Testis (tissue), 2 donors: ENCODE results near the gene OR6B1.

ENCODE experiments used
- CTCF ChIP-seq, 3 experiments: fragments of 450-650 bp in 2 of 3; fragments of 200-600 bp in 1 of 3; sonication (generic) in 1 of 3; IDR thresholded peaks; one replicate each; pipeline ENCODE4 v1.5.1; 2016 to 2019; ENCODE audit warnings: antibody characterized with exemption in 3 of 3, mild to moderate bottlenecking in 2 of 3, moderate library complexity in 1 of 3
- POLR2A ChIP-seq: fragments of 450-650 bp; IDR thresholded peaks from one replicate; pipeline ENCODE4 v1.6.1; 2017; ENCODE audit warnings: antibody characterized with exemption, mild to moderate bottlenecking, moderate library complexity

- TF ChIP-seq CTCF (IDR thresholded peaks at IDR 0.05) (no peak), POLR2A (no peak)
Measured at GRCh38 chr7:144020340-144020739, 20.2 kb downstream of the OR6B1 start.
